ENCODE results near the gene WIF1.

Gene WIF1

GRCh38 chr12:65019696-65020234, 101.3 kb downstream of the WIF1 start:
- no peak for DNase-seq

- DNase-seq: no peak
These were observed 104.0 kb downstream of the WIF1 start for GRCh38 chr12:65016881-65017650.

- no peak for DNase-seq
These were observed 105.3 kb downstream of the WIF1 start for GRCh38 chr12:65015850-65016249.

- no peak for DNase-seq
These were observed 106.4 kb downstream of the WIF1 start for GRCh38 chr12:65014504-65015271.

- DNase-seq: no peak
These were observed 110.7 kb downstream of the WIF1 start for GRCh38 chr12:65010437-65010836.

- no peak for DNase-seq
These were observed 115.4 kb downstream of the WIF1 start for GRCh38 chr12:65005716-65006115.

- DNase-seq: no peak
These were observed 116.8 kb downstream of the WIF1 start for GRCh38 chr12:65004270-65004669.

All from activated gamma-delta T cell (primary cell).